NCI-H1694 (cell line): ENCODE results near the gene DOCK2.
"Not testable (repeated sequence)": the region's sequence is repeated elsewhere in the genome, so short reads cannot be mapped to it uniquely, and the experiment has no call there.

Source experiments
- DNase-seq: peaks from one replicate; lab custom pipeline; 2025; lab: John Stamatoyannopoulos, UW

DOCK2 gene

DNA sequence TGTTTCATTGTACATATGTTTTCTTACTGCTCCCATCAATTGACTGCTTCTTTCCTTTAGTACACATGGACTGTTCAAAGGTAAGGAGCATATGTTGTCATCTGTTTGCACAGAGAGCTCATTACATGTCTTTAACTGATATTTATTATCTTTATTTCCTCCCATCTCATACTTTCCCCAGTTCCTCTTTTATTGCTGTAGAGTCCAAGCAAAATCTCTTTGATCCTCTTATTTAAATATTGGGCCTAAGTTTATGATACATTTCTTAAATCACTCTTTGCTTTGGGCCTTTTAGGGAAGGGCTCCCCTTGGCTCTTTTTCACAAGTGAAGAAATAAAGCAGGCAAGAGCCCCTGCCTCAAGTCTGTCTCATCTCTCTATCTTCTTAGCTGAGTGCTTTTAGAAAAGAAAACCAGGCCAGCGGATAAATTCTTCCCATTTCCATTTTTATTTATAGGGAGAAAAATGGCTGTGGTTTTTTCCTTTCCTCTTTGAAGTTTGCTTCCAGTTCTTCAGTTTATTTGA lies 152.4 kb downstream of the DOCK2 start:
- no peak for DNase-seq

DNA sequence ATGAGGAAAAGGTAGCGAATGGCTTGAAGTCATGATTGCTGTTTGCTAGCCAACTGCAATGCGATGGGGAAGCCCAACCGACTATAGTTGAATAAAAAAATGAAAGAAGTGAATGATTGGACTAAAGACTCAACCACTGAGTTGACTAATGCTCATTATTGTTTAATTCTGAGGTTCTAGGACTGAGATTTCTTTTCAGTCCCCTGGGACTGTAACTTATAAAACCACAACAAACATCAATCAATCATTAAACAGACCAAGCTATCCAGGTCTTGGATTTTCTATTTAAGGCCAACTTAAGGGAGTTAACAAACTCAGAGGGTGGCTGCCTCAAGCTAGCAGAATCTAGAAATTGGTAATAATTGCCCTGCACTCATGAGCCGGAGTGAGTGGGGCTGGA lies 154.2 kb downstream of the DOCK2 start:
- no peak for DNase-seq

DNA sequence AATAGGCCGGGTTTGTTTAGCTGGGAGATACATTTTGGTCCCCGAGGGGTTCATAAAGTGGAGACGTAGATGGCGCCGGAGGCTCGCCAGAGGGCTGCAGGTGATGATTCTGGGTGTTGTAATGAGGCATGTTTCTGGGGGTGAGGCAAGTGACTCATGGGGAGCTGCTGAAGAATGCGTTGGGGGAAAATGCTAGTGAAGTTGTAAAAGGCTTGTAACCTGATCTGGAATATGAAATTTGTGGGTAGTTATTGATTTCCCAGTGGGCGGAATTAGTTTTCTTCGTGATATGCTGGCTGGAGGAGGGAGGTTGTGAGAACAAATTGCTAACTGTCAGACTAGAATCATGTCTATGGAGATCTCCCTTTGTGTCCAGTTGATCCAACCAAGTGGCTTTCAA lies 158.3 kb downstream of the DOCK2 start:
- DNase-seq: no peak

DNA sequence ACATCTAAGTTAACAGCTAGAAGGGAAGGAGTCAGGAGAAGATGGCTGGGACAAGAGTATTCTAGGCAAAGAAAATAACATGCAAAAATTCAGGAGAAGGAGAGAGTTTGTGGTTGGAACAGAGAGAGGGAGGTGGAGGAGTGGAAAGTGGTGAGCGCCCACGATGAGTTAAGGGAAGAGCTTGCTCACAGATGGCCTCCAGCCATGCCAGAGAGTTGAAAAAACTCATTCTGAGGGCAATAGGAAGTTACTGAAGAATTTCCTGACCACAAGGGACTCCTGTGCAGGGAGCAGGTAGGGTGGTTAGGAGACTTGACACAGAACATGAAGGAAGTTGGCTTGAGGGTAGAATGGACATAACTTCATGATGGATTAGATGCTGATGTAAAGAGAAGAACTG lies 159.7 kb downstream of the DOCK2 start:
- DNase-seq: no peak

DNA sequence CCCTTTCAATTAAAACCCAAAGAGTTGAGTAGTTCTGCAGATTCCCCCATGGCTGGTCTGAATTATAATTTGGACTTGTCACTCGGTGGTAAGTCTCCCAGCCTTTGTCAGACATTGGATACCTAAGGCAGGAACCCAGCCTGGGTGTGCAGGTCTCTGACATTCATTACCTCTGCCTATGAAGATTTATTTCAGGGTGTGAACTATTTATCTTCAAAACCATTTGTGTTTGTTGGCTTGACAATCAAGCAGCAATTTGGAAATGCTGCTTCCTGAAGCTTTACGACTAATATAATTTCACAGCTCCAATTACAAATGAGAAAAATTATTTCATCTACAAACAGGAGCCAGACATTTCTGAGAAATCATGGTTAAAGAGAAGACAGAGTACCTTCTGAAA lies 160.5 kb downstream of the DOCK2 start:
- DNase-seq: no peak

DNA sequence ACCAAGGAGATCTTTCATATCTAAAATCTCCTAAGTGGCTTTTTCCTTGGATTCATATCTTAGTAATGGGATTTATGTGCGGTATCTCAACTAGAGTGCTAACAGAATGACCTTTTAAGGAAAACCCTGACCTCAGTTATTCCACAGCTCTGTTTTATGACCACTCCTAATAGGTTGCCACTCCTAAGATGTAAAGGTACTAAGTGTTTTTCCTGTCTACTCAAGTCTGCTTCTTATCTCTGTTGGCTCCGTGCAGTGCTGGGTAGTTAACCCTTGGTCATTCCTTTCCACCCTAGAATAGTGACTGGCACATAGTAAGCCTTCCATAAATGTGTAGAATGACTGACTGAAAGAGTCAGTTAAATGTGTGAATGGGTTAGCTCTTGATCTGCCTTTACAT lies 161.4 kb downstream of the DOCK2 start:
- DNase-seq: no peak

DNA sequence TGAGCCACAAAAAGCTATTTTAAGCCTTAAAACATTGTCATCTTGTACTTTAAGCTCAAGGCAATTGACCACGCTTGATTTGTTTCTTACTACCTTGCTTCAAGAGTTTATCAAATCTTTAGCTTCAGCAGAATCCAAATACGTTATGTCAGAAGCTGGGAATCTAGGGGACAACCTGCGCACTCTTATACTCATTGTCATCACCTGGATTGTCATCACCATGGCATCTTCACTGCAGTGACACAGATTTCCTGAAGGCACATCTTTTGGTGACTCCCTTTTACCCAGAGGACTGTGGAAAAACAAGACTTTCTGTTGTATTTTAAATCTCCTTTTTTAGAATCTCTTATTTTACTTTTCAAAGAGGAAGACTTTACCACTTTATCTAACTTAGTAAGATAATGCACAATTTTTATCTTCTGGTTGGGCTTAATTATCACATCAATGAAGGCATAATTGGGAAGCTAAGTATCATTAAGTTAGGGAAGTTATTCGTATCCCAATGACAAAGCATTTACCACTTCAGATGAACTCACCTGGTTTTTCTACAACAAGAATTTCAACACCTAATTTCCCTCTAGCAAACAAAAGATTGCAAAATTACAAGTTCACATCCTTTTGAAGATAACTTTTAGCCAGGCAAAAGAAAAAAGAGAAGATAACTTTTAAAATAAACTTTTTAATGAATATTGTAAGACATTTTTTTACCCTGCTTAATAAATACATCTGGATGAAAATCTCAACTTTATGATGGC lies 162.0 kb downstream of the DOCK2 start:
- DNase-seq: no peak

DNA sequence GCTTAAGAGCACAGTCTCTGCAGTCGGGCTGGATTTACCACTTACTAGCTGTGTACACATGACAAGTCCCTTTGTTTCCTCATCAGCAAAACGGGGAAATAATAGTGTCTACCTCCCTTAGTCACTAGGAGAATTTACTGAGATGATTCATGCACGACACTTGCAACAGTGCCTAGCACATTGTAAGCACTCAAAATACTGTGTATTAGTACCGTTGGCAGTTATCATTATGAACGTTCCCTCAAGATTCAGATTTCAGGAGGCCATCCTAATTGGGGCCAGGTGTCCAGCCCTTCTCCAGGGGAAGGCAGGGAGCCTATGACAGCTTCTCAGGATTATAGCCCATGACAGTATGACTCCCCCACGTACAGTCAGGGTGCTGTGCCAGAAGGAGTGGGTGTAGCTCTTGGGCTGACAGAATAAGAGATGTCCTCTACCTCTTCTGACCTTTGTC lies 164.3 kb downstream of the DOCK2 start:
- no peak for DNase-seq

DNA sequence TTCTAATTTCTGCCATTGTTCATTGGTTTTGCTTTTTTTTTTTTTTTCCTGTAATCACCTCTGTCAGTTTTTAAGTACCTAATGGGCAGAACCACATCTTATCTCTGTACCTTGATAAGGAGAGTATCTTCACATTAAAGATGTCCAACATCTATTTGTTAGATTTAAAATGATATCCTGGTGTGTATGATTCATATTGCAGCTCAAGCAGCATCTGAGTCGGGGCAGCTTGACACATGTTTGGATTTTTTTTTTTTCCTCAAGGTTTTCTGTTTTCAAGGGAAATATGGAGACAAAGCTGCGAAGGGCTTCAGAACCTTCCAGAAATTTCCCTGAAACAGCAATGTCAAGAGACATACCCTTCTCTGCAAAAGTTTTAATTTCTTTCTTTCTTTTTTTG lies 164.7 kb downstream of the DOCK2 start:
- DNase-seq: no peak

DNA sequence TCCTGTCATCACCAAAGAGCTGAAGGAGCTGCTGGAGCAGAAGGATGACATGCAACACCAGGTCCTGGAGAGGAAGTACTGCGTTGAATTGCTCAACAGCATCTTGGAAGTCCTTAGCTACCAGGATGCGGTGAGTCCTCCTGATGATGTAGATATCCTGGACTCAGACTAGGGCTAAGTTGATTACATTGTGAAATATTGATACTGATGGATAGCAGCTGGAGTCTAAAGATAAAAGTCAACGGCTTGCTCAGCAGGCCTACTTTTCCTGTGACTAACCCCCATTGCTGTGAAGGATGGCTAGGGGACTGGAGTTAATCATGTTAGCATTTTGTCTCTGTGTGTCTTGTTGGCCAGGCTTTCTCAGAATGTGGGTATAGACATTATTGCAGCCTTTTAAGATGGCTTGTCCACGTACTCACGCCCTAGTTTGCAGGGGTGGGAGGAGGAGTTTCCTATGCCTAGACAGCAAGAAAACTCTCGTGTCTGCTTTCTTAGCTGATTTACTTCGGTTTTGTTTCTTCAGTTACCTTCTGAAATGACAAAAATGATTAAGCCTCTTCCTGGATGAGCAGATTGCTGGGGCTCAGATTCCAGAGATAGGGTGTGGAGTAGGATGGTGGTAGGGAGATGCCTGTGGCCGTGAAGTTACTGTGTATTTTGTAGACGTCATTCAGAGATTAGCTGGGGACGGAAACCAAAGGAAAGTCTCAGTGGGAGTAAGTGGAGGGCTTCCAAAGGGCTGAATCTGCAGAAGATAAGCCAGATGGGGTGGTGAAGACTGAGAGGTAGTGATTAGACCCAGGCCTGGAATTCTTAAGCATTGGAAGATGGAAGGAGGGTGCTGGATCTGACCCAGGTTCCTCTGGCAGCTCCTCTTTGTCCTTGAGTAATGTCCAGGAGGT lies 166.3 kb downstream of the DOCK2 start:
- DNase-seq: no peak

DNA sequence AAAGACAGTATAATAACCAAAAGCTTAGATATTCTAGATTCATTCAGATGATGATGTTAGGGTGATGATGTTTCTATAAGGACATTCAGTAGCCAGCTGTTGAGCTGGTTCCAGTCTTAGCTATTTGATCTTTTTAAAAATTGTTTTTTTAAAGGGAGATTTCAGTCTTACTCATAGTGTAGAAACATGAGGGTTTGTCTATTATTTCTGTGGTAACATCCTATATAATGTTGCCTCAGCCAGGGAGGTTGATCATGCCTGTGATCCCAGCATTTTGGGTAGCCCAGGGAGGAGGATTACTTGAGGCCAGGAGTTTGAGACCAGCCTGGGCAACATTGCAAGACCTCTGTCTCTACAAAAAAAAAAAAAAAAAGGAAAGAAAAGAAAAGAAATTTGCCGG lies 167.8 kb downstream of the DOCK2 start:
- no peak for DNase-seq

DNA sequence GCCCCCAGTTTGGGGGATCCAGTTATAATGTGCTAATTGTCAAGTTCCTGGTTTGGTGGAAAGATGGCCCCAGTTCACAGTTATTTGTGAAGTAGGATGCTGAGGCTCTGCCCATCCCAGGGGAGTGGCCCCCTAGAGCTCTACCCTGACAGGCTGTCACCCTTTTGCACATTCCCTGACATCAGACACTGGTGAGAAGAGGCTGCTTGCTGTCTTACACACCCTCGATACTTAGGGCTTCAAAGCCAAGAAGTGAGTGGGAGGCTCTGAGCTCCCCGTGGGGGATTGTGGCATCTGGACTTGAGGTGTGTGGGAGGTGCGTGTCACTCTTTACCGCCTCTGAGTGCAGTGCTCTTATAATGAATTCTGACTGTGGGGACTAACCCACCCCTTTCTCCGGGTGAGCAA lies 168.5 kb downstream of the DOCK2 start:
- no peak for DNase-seq

DNA sequence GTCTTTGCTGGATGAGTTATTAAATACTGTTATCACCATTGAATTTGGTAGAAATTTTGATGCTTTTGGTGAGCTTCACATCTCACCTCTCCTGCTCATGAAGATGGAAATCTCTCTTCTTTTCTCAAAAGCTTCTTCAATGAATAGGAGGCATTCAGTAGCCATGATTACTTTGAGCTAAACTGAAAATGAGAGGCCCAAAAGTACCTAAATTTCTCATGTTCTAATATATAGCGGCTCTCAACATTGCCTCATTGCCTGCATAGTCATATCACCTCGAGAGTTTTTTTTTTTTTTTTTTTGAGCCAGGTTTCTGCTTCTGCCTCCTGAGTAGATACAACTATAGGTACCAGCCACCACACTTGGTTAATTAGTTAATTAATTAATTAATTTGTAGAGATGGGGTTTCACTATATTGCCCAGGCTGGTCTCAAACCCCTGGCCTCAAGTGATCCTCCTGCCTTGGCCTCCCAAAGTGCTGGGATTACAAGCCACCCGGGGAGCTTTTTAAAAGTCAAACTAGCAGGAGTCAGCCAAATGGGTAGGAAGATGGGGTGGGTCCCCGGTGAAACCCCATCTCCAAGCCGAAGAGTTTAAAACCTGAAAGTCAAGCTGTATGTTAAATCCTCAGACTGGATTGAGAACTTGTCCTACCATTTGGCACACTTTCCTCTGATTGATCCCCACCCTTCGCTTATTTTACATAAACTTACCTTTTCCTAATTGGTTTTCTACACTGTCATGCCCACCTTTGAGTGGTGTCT lies 169.0 kb downstream of the DOCK2 start:
- no peak for DNase-seq

DNA sequence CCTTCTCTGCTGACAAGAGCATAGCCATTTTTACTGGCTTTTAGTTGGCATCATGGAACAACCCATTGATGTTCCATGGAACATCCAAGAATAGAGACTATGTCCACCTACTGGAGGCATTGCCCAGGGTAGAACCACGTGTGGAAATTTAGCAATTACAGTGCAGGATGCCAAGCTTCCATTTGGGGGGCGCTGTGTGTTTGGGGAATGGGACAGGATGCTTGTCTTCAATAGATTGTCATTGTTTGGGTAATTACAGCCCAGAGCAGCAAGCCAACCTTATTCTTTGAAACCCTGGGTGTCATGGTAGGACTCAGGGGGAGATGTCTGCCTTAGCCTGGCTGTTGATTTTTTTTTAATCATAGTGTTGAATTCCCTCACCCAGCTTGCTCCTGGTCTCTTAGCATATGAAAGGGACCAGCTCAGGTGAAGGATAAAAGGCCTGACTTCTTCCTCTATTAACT lies 171.1 kb downstream of the DOCK2 start:
- DNase-seq: no peak

DNA sequence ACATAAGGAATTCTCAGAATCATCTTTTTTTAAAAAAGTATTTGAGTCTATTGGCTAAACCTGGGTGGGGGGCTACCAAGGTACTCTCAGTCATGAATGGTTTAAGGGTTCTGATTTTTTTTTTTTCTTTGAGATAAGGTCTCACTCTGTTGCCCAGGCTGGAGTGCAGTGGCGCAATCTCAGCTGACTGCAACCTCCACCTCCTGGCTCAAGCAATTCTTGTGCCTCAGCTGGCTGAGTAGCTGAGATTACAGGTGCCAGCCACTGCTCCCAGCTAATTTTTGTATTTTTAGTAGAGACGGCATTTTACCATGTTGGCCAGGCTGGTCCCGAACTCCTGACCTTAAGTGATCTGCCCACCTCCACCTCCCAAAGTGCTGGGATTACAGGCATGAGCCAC lies 171.8 kb downstream of the DOCK2 start:
- not testable (repeated sequence) for DNase-seq

DNA sequence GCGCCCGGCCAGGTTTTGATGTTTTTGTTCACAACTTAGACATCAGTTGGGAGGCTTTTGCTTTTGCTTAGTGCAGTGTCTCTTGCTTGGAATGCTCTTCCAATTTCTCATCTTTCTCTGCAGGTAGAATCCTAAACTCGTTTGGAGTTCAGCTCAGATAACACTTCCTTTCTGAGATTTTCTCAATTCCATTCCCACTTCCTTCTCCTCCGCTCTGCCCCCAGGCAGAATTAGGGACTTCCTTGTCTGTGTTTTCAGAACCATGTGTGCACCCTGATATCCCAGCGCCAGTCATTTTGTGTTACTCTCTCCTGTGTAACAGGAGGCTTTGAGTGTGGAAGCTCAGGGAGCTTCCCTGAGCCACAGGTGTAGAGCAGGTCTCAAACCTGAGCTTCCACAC lies 172.2 kb downstream of the DOCK2 start:
- no peak for DNase-seq

DNA sequence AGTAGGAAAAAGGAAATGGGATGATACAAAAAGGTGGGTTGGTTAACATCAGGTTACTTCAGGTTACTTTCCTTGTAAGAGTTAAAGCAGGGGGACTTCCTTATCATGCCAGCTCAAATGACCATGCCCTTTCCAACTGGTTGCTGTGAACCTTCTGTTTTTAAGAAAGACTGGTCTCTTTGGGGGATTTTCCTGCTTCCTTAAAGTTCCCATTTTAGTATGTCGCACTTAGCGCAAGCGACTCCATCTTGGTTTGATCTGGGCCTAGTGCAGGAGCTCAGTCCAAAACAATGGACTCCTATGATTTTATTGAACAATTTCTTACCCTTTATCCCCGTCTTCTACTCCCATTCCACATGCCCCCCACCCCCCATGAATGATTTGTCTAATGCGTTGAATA lies 173.4 kb downstream of the DOCK2 start:
- DNase-seq: no peak

DNA sequence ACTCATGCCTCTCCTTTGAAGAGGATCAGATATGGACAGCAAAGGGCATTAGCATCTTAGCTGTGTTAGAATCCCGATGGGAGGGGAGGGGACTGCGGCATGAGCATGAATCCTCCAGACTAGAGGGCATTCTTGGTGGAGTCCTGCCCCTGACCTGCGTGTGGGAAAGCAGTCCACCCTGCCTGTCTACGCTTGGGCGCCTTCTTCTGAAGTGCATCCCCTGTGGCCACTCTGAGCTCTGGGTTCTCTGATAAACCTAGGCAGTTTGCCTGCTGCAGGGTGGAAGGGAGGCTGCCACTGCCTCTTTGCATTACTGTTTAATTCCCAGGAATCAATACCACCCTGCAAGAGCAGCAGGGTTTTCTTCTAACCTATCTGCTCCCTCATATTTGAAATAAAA lies 173.9 kb downstream of the DOCK2 start:
- DNase-seq: no peak

DNA sequence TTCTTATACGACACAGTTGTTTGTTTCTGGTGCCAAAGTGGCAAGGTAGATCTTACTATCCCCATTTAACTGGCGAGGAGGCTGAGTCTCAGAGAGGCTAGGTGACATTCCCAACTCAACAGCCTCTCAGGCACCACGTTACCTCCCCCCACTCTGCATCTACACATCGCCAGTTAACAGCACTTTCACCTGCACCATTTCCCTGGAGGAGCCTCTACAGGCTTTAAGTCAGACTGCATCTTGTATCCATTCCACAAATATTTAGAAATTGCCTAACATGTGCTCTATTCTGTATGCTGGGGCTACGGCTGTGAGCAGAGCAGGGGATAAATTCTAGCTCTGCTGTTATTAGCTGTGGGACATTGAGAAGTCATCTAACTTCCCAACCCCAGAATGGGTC lies 174.6 kb downstream of the DOCK2 start:
- no peak for DNase-seq

DNA sequence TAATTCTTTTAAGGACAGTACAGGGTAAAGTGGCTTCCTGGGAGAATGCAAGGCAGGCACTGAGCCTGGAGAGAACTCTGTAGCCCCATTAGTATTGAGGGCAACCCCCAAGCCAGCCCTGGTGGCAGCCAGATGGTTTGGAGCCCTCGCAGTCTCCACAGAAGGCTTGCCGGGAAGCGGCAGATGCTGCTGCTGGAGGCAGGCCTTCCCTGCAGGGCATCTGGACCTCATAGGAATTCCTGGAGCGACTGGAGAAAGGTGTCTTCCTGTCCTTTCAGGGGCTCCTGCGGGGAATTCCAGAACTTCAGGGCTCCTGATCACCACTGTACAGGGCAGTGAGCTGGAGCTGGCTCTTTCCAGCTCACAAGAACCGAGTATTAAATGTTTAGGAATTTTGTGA lies 175.7 kb downstream of the DOCK2 start:
- DNase-seq: peak; percentile 55

DNA sequence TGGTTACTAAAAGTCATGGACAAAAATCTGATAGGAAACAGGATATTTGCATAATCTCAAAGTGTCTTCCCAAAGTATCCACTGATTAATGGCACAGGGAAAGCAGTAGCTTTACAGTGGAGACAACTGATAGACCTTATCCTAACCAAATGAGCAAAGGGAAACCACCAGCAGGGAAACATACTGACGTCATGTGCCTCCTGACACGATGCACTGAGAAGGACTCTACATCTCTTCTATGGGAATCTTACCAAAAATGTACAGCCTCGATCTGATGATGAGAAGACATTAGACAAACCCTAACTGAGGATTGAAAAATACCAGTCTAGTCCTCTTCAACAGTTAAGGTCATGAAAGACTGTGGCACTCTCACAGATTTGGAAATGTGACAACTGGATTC lies 177.0 kb downstream of the DOCK2 start:
- no peak for DNase-seq

DNA sequence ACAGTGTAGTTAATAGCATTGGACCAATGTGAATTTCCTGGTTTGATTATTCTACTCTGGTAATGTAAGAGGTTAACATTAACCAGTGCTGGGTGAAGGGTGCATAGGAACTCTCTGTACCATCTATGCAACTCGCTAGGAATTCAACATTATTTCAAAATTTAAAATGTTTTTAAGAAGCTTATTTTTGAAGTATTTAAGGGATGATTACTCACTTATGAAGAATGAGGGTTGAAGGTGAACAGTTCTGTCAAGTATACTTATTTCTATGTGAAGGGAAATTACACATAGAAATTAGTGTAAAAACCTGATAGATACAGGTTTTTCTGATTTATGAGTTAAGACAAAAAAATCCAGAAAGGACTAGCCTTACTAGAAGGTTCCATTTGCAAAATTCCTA lies 177.4 kb downstream of the DOCK2 start:
- no peak for DNase-seq
